NCI-H128 (cell line): Measurements from ENCODE around the gene KLHL29.

Experiments
- DNase-seq: peaks from one replicate; lab custom pipeline; 2025; ENCODE audit not compliant: unreplicated experiment; lab: John Stamatoyannopoulos, UW

The KLHL29 gene

GRCh38 chr2:23751747-23752265, 366.8 kb downstream of the KLHL29 start:
- no peak for DNase-seq

- no peak for DNase-seq
Observed at GRCh38 chr2:23753291-23754010, 368.5 kb downstream of the KLHL29 start.

- DNase-seq = no peak
Observed at GRCh38 chr2:23754970-23755369, 370.0 kb downstream of the KLHL29 start.

- no peak for DNase-seq
Observed at GRCh38 chr2:23756593-23757292, 371.8 kb downstream of the KLHL29 start.

- no peak for DNase-seq
Observed at GRCh38 chr2:23757686-23758433, 372.9 kb downstream of the KLHL29 start.
